Heart left ventricle (tissue), 16 donors: ENCODE results near the gene PACSIN2. TPM values are rescaled to one million over a fixed set of nuclear protein-coding genes. Genes with fewer than 3 reads are reported as not detected.
"Not testable (repeated sequence)": the region's sequence is repeated elsewhere in the genome, so short reads cannot be mapped to it uniquely, and the experiment has no call there.

ENCODE experiments used
- ATAC-seq, 4 donors: fragments of 200-7000 bp; cut with Tn5 transposase; one replicate each; pipeline ENCODE4 v1.9.1; 2020 to 2022; ENCODE audit warnings: moderate library complexity in 4 of 4, mild to moderate bottlenecking in 3 of 4, moderate number of reproducible peaks in 1 of 4
- DNase-seq, 5 donors: peaks; one replicate each; pipeline ENCODE4 v3.0.0-alpha.2; 2020
- H3K27ac ChIP-seq, 12 donors: fragments of 200-600 bp; sonication (generic) in 4 of 12; one replicate each; pipeline versions ENCODE4 v1.5.0 to v1.8.0; 2016 to 2022; ENCODE audit warnings: mild to moderate bottlenecking in 2 of 12
- H3K27me3 ChIP-seq, 9 donors: fragments of 200-600 bp; sonication (generic) in 2 of 9; one replicate each; pipeline versions ENCODE4 v1.5.1 to v1.8.0; 2016 to 2022; ENCODE audit warnings: mild to moderate bottlenecking in 3 of 9
- H3K36me3 ChIP-seq, 9 donors: fragments of 200-600 bp; sonication (generic) in 2 of 9; one replicate each; pipeline versions ENCODE4 v1.5.0 to v1.8.0; 2018 to 2022; ENCODE audit warnings: mild to moderate bottlenecking in 2 of 9
- H3K4me1 ChIP-seq, 12 donors: fragments of 200-600 bp; sonication (generic) in 4 of 12; one replicate each; pipeline versions ENCODE4 v1.5.0 to v1.8.0; 2016 to 2022; ENCODE audit warnings: mild to moderate bottlenecking in 3 of 12
- H3K4me3 ChIP-seq, 12 donors: fragments of 200-600 bp; sonication (generic) in 4 of 12; one replicate each; pipeline versions ENCODE4 v1.5.0 to v1.8.0; 2017 to 2022; ENCODE audit warnings: mild to moderate bottlenecking in 9 of 12, moderate library complexity in 4 of 12
- H3K9me3 ChIP-seq, 12 donors: fragments of 200-600 bp; sonication (generic) in 4 of 12; one replicate each; pipeline versions ENCODE4 v1.5.0 to v1.8.0; 2016 to 2022; ENCODE audit warnings: mild to moderate bottlenecking in 1 of 12
- POLR2A ChIP-seq, 2 donors: fragments of 450-650 bp; IDR thresholded peaks; one replicate each; pipeline ENCODE4 v1.6.1; 2017; ENCODE audit warnings: antibody characterized with exemption in 2 of 2, mild to moderate bottlenecking in 2 of 2, moderate library complexity in 2 of 2
- WGBS, 4 donors: extraction: QIAGEN DNeasy Blood & Tissue Kit in 2 of 4; methylation state at CpG; one replicate each; pipeline versions ENCODE4 v1.1.5 to v1.1.7; 2013 to 2018; 5-methylcytosine and 5-hydroxymethylcytosine counted together
- intact Hi-C, 10 donors: fragments of 100-400 bp; cut with DNase I; formaldehyde crosslinking; loops; one replicate each; pipeline versions ENCODE4 v1.11.1 to v1.14.2; 2022
- polyA plus RNA-seq, 2 donors: library from polyadenylated mRNA; stranded (reverse); fragments of 200-250 nt; gene quantifications; one replicate each; pipeline ENCODE4 v1.2.3, GENCODE V29; 2013
- total RNA-seq, 9 donors: library from RNA; depleted of rRNA in 2 of 9; stranded (reverse); fragments of >200 nt in 2 of 9; fragmentation: NEBNext Ultra II Directional in 3 of 9; extraction: Animal tissue kit (Norgen Biotek cat#: 25700) in 3 of 9; gene quantifications; one replicate each; pipeline versions ENCODE4 v1.1.0 to v1.2.4, GENCODE V29; 2016 to 2023
- TF ChIP-seq, protein P1 (sequence below), 12 donors: fragments of 200-600 bp; sonication (generic) in 4 of 12; IDR thresholded peaks; one replicate each; pipeline versions ENCODE4 v1.5.0 to v1.8.0; 2018 to 2022; ENCODE audit warnings: antibody characterized with exemption in 12 of 12, mild to moderate bottlenecking in 5 of 12
- donor health status: ischemic (EF 13 %, LVEDD 7.1; RV severe dilation, severe dysfunction).
- donor health status: healthy with polysubstance abuse.
- donor health status: DM: no; HTN: yes; CAD: no.
- donor health status: DM: no; HTN: no; CAD: no.
- donor health status: ischemic (EF 25% LVEDD 6.9; RV normal size, moderate dysfunction).
- donor health status: ischemic (EF 25% LVEDD 5.7; RV mildly dilated, moderate dysfunction).
- donor health status: healthy.
- donor health status: DM: yes; HTN: yes; CAD: no.
- donor health status: ischemic (EF 35%, LVEDD 5.7; RV mildly dilated, moderate dysfunction).
- donor health status: nonischemic (EF 11% LVEDD 7.7; RV severe dilation, severe dysfunction).
- donor health status: DM: yes; HTN: yes; CAD: no.
- donor health status: PGD.
- donor health status: ischemic (EF 29% LVEDD 5.4; RV normal size, mild dysfunction).
- donor health status: nonischemic (EF 23%, LVEDD 6.1; RV moderate dilation, normal function).

The PACSIN2 gene
- total and polyA plus RNA-seq, 11 donors: 26.5 to 87.1 (median 59.3) TPM

DNA sequence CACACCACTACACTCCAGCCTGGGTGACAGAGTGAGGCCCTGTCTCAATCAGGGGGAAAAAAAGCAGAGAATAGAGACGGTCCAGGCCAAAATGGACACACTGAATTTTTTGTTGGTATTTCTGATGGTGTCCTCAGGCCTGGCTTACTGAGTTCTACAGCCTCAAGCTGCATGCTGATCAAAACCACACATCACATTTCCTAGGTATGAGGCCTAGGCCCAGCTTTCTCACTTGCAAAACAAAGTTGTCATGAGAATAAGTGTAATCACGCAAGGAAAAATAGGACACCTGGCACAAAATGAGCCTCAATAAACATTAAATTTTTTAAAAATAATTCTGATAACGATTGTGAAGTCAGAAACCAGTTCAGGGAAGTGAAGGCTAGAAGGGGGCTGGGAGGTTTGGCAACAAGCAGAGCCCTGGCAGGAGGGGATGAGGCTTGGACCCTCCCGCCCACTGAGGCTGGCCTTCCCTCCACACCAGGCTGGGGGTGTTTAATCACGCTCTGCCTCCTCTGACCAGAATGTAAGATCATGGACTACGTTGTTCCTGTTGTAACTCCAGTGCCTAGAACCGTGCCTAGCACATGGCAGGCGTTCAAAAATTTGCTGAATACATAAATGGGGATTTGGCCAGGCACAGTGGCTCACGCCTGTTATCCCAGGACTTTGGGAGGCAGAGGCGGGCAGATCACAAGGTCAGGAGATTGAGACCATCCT is 18.1 kb downstream of the PACSIN2 start:
- H3K4me1 ChIP-seq: peaks cover 4 to 92% (median 60%) of the 10 kb centered on the region in 12 donors

DNA sequence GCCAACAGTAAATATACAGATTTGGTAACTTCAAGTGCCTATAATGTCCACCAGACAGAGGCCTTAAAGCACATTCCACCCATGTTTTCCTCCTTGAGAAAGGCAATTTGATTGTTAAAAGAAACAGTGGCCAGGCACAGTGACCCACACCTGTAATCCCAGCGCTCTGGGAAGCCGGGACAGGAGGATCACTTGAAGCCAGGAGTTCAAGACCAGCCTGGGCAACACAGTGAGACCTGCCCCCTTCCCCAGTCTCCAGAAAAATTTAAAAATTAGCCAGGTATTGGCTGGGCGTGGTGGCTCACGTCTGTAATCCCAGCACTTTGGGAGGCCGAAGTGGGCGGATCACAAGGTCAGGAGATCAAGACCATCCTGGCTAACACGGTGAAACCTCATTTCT is 19.3 kb downstream of the PACSIN2 start:
- H3K36me3 ChIP-seq, intact Hi-C loops, ATAC-seq, DNase-seq, H3K27me3 ChIP-seq, H3K9me3 ChIP-seq, H3K4me3 ChIP-seq: not testable (repeated sequence)
- 79 to 88% (median 80%) methylated on average over 7 of the region's 7 CpGs for WGBS, 4 donors
- H3K27ac ChIP-seq: peak overlapping the region in 11 of 12 donors; percentile 36 to 86 (median 58)
- peaks cover 4 to 88% (median 51%) of the 10 kb centered on the region in 12 donors for H3K4me1 ChIP-seq

More for the DNA sequence above, 18.1 kb downstream of the PACSIN2 start:
- intact Hi-C loops: no loop called here
- Histone ChIP-seq H3K27me3 (no peaks in the 10 kb centered on the region), H3K36me3 (peaks cover 0 to 4% (median 0%) of the 10 kb centered on the region in 9 donors), H3K9me3 (peaks cover 0 to 9% (median 0%) of the 10 kb centered on the region in 12 donors), H3K27ac (peak overlapping the region in 6 of 12 donors; percentile 20 to 86 (median 40)), H3K4me3 (no peak overlapping the region)
- no peak for DNase-seq
- TF ChIP-seq, protein P1, sequence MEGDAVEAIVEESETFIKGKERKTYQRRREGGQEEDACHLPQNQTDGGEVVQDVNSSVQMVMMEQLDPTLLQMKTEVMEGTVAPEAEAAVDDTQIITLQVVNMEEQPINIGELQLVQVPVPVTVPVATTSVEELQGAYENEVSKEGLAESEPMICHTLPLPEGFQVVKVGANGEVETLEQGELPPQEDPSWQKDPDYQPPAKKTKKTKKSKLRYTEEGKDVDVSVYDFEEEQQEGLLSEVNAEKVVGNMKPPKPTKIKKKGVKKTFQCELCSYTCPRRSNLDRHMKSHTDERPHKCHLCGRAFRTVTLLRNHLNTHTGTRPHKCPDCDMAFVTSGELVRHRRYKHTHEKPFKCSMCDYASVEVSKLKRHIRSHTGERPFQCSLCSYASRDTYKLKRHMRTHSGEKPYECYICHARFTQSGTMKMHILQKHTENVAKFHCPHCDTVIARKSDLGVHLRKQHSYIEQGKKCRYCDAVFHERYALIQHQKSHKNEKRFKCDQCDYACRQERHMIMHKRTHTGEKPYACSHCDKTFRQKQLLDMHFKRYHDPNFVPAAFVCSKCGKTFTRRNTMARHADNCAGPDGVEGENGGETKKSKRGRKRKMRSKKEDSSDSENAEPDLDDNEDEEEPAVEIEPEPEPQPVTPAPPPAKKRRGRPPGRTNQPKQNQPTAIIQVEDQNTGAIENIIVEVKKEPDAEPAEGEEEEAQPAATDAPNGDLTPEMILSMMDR (IDR thresholded peaks at IDR 0.05): no peak
- no peak for TF ChIP-seq POLR2A (IDR thresholded peaks at IDR 0.05)
- 69 to 73% (median 72%) methylated on average over 10 of the region's 10 CpGs for WGBS, 4 donors
- peak in 2 of 4 donors; percentile 2 to 16 for ATAC-seq

DNA sequence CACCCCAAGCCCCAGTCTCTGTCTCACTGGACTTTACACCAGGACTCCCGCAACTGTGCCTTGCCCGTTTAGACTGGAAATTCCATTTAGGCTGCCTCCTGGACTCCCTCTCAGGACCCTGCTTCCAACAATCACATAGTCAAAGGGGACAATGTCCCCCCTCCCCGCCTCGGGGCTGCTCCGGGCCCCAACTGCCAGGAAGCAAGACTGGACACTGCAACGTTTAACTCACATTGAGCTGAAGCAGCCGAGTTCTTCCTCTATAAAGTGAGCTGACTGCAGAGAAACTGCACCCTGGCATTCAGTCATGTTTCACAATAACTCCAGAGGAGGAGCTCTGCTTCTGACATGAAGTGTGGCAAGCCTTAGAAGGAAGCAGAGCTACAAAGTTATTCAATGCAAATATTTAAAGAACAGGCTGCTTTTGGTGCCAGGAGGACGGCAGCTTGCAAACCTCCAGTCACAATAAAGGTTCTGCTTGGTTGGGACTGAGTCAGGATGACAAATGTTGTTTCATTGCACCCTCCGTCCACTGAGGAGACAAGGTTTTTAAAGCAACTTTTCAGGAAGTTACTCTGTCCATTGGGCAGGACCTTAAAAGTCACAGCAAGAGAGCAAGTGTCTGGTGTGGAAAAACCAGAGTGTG is 19.9 kb downstream of the PACSIN2 start:
- peaks cover 0 to 9% (median 0%) of the 10 kb centered on the region in 12 donors for H3K9me3 ChIP-seq
- TF ChIP-seq, protein P1 (IDR thresholded peaks at IDR 0.05): no peak
- TF ChIP-seq POLR2A (IDR thresholded peaks at IDR 0.05): peak in 1 of 2 donors; percentile 16
- H3K27ac ChIP-seq: peak overlapping the region in 11 of 12 donors; percentile 36 to 86 (median 58)
- H3K36me3 ChIP-seq: peaks cover 0 to 4% (median 0%) of the 10 kb centered on the region in 9 donors
- H3K27me3 ChIP-seq: no peaks in the 10 kb centered on the region
- intact Hi-C loops: no loop called here
- DNase-seq (peak in 2 of 5 donors; percentile 38 to 40), ATAC-seq (peak; percentile 63 to 85 (median 81))
- 20 to 30% (median 28%) methylated on average over 9 of the region's 9 CpGs for WGBS, 4 donors
- peak overlapping the region in 5 of 12 donors; percentile 12 to 33 (median 25) for H3K4me3 ChIP-seq
- H3K4me1 ChIP-seq: peaks cover 4 to 88% (median 49%) of the 10 kb centered on the region in 12 donors

DNA sequence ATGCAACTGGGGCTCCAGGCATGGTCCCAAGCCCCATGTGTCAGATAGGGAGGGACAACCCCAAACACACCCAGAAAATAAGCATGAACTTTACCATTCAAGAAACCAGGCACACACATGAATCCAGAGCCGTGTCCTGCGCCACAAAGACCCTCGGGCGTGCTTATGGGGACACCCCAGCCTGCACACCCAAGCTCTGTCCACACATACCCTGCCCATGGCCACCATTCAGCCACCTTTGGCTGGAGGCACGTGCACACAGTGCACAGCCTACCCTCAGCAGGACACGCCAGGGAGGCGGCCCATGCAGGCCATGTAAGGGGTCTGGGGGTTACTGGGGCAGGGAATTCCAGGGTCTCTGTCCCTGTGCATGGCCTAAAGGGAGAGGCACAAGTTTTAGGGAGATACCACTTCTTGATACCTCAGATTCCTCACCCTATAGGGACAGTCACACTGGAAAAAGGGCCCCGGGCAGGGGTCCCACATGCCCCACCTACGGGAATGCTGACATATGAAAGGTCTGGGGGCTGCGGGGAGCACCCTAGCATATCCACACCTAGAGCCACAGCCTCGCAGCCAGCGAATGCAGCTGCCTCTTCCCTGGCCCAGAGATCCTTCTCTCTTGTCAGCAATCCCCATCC is 20.6 kb downstream of the PACSIN2 start:
- Histone ChIP-seq H3K36me3 (peaks cover 0 to 4% (median 0%) of the 10 kb centered on the region in 9 donors), H3K9me3 (peaks cover 0 to 9% (median 0%) of the 10 kb centered on the region in 12 donors), H3K4me3 (peak overlapping the region in 5 of 12 donors; percentile 12 to 33 (median 25)), H3K4me1 (peaks cover 4 to 89% (median 46%) of the 10 kb centered on the region in 12 donors), H3K27ac (peak overlapping the region in 11 of 12 donors; percentile 36 to 86 (median 58)), H3K27me3 (no peaks in the 10 kb centered on the region)
- DNase-seq: no peak
- intact Hi-C loops: no loop called here
- peak in 3 of 4 donors; percentile 9 to 40 (median 25) for ATAC-seq
- TF ChIP-seq POLR2A (IDR thresholded peaks at IDR 0.05): no peak
- TF ChIP-seq, protein P1 (IDR thresholded peaks at IDR 0.05): no peak
- WGBS, 4 donors: 88 to 98% (median 92%) methylated on average over 10 to 12 of the region's 12 CpGs
